H1 (cell line): ENCODE data around the gene TAS2R41. TPM values are rescaled to one million over a fixed set of nuclear protein-coding genes. Genes with fewer than 3 reads are reported as not detected.

Source experiments
- CHD2 ChIP-seq: IDR thresholded peaks from 2 replicates; pipeline ENCODE4 v1.6.1; 2012; ENCODE audit warnings: low read length, improper control_type of control experiment
- CHD7 ChIP-seq: fragments of 300-600 bp; sonication (generic); IDR thresholded peaks from 2 replicates; pipeline ENCODE4 v1.7.1; 2012; ENCODE audit warnings: low read length, moderate library complexity, mild to moderate bottlenecking, inconsistent platforms; ENCODE audit not compliant: insufficient replicate concordance
- FOSL1 ChIP-seq: IDR thresholded peaks from 2 replicates; pipeline ENCODE4 v1.6.1; 2011; ENCODE audit warnings: mild to moderate bottlenecking, low read depth, low read length, moderate library complexity; ENCODE audit not compliant: insufficient read depth
- HDAC6 ChIP-seq: IDR thresholded peaks from one replicate; pipeline ENCODE4 v1.7.1; 2012; ENCODE audit warnings: low read depth, mild to moderate bottlenecking, inconsistent platforms, low read length, moderate library complexity
- MAX ChIP-seq: IDR thresholded peaks from 2 replicates; pipeline ENCODE4 v1.6.1; 2012; ENCODE audit warnings: inconsistent platforms
- RXRA ChIP-seq: IDR thresholded peaks from 2 replicates; pipeline ENCODE4 v1.6.1; 2011; ENCODE audit warnings: low read depth, mild to moderate bottlenecking, low read length, moderate library complexity; ENCODE audit not compliant: insufficient read depth
- SIX5 ChIP-seq: IDR thresholded peaks from 2 replicates; pipeline ENCODE4 v1.6.1; 2011; ENCODE audit warnings: mild to moderate bottlenecking, low read depth, low read length
- SP1 ChIP-seq: IDR thresholded peaks from 2 replicates; pipeline ENCODE4 v1.6.1; 2011; ENCODE audit warnings: low read depth, low read length
- TAF7 ChIP-seq: optimal IDR thresholded peaks from 2 replicates; pipeline ENCODE3; 2011; ENCODE audit warnings: low read depth, mild to moderate bottlenecking, inconsistent platforms, low read length, moderate library complexity, borderline replicate concordance
- polyA plus RNA-seq, 7 experiments: library from polyadenylated mRNA; depleted of rRNA in 3 of 7; stranded (reverse) in 5 of 7; unstranded in 2 of 7; fragments of >200 nt in 5 of 7; fragments of 200-250 nt in 2 of 7; gene quantifications; 1 replicate in 5 of 7; 2 replicates in 1 of 7; 4 replicates in 1 of 7; pipeline versions ENCODE4 v1.2.1 to v1.2.3, GENCODE V29; 2011 to 2013; ENCODE audit warnings: missing spikeins in 2 of 7, mixed read lengths in 2 of 7
- total RNA-seq: library from RNA; stranded (reverse); fragmentation: NEBNext Ultra II Directional; extraction: Animal tissue kit (Norgen Biotek cat#: 25700); gene quantifications from 2 replicates; pipeline ENCODE4 v1.2.1, GENCODE V29; 2021

Gene TAS2R41
- total and polyA plus RNA-seq, 2 of the 8 experiments (the other 6 are each of a cell fraction or from before 2014, with no cell fraction given), result 0.12 TPM; not detected in 1

GRCh38 chr7:143497008-143497795, 19.5 kb downstream of the TAS2R41 start (continued):
- TF ChIP-seq SP1, result no peak
- no peak for TF ChIP-seq TAF7
- no peak for TF ChIP-seq CHD7
- TF ChIP-seq SIX5, result no peak
- no peak for TF ChIP-seq FOSL1
- TF ChIP-seq CHD2, result no peak
- TF ChIP-seq MAX, result no peak
- no peak for TF ChIP-seq HDAC6
- no peak for TF ChIP-seq RXRA
